Thyroid gland (tissue), 4 donors: ENCODE measurements around the gene SUMF1.

Source experiments
- CTCF ChIP-seq, 6 experiments: fragments of 200-600 bp in 3 of 6; fragments of 450-650 bp in 3 of 6; sonication (generic) in 3 of 6; IDR thresholded peaks; one replicate each; pipeline ENCODE4 v1.5.1; 2016 to 2019; ENCODE audit warnings: antibody characterized with exemption in 6 of 6, mild to moderate bottlenecking in 2 of 6, inconsistent platforms in 1 of 6, moderate library complexity in 1 of 6
- POLR2A ChIP-seq, 2 donors: fragments of 450-650 bp; IDR thresholded peaks; one replicate each; pipeline ENCODE4 v1.6.1; 2017; ENCODE audit warnings: antibody characterized with exemption in 2 of 2, mild to moderate bottlenecking in 2 of 2, moderate library complexity in 1 of 2

GRCh38 chr3:4408958-4409357, 58.1 kb downstream of the SUMF1 start:
- TF ChIP-seq CTCF (IDR thresholded peaks at IDR 0.05) (no peak), POLR2A (IDR thresholded peaks at IDR 0.05) (no peak)
